ENCODE results near the gene SLC9C1. TPM values are rescaled to one million over a fixed set of nuclear protein-coding genes. Genes with fewer than 3 reads are reported as not detected.
A peak's percentile ranks its signal among the peaks of the same experiment; 100 is the strongest.

SLC9C1 gene
- total and polyA plus RNA-seq, 7 experiments from 2014 or later, result 0.08 TPM; not detected in 6

GRCh38 chr3:112335434-112335781 lies 41.4 kb upstream of the SLC9C1 start:
- peaks cover 20 to 75% (median 60%) of the 10 kb centered on the region in 7 donors for H3K4me1 Mint-ChIP-seq

DNA sequence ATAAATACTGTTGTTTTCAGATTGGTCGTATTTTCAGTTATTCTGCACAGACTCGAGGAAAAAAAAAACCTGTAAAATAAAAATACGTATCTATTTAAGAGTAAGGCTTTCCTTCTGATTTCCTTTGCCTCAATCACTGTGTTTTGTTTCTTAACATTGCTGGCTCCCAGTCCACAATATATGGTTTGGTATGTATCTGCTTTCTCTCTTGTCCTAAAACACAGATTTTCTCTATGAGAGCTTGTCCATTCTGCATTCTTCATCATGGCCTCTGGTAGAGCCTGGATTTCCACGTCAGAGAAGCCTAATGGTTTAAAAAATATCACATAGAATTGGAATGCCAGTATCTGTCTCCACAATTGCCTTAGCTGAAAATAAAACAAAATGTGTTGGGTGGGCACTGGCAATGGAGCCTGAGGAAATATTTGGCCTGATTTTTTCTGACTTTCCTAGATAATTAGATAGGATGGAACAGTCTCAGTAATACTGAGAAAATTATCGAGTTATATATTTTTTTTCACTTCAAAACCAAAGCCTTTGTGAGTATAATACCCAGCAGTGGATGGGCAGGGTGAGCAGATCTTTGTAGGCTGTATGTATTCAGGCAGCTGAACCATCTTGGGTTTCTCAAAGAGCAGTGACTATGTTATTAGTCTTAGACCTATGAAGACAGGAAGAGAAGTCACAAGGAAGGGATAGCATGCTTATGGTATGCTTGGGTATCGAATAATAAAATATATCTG lies 40.8 kb upstream of the SLC9C1 start:
- POLR2A ChIA-PET, result interaction anchor here (0.9 to 2.9 kb wide), 4 partner anchors 10 to 164 kb away, joined by 3 to 12 read pairs (median 7); partner anchors contain the start of gene BTLA
- H3K4me1 Mint-ChIP-seq, result peaks cover 19 to 71% (median 60%) of the 10 kb centered on the region in 7 donors
- peak overlapping the region; percentile 71 to 90 (median 78) for H3K27ac Mint-ChIP-seq

More at GRCh38 chr3:112335434-112335781, 41.4 kb upstream of the SLC9C1 start:
- H3K9me3 Mint-ChIP-seq, result no peaks in the 10 kb centered on the region
- DNase-seq, result no peak
- Histone ChIP-seq H3K4me3 (ENCODE audit: low read length) (no peak overlapping the region), H3K27me3 (ENCODE audit: control insufficient read depth in 2 of 2, insufficient read depth in 2 of 2, low read length in 2 of 2) (no peaks in the 10 kb centered on the region), H3K4me1 (ENCODE audit: control insufficient read depth in 2 of 2, insufficient read depth in 2 of 2, low read length in 2 of 2) (peaks cover 0 to 6% of the 10 kb centered on the region in 2 donors), H3K9me3 (ENCODE audit: control insufficient read depth in 2 of 3, low read length in 3 of 3) (no peaks in the 10 kb centered on the region), H3K27ac (ENCODE audit: low read depth, low read length) (no peak overlapping the region), H3K36me3 (ENCODE audit: control insufficient read depth in 2 of 3, insufficient read depth in 3 of 3, low read length in 3 of 3) (peaks cover 0 to 5% (median 0%) of the 10 kb centered on the region in 3 experiments)
- peaks cover 0 to 6% (median 0%) of the 10 kb centered on the region in 5 donors for H3K36me3 Mint-ChIP-seq
- H3K27me3 Mint-ChIP-seq, result no peaks in the 10 kb centered on the region
- peak overlapping the region in 8 of 9 donors; percentile 47 to 85 (median 73) for H3K27ac Mint-ChIP-seq
- intact Hi-C loops (cut with micrococcal nuclease), result loop anchor here (2.0 kb wide), 3 partner anchors 23 to 199 kb away; no protein-coding TSS in a partner anchor
- H3K4me3 Mint-ChIP-seq, result peak overlapping the region in 6 of 10 donors; percentile 2 to 93 (median 85)
- ATAC-seq, result no peak
- POLR2A ChIA-PET, result interaction anchor here (0.9 to 2.1 kb wide), 2 partner anchors 10 to 156 kb away, joined by 3 to 9 read pairs; no protein-coding TSS in a partner anchor
- CTCF ChIA-PET, result interaction anchor here (2.2 kb wide), 1 partner anchor 164 kb away, joined by 4 read pairs; the partner anchor contains the start of gene BTLA

GRCh38 chr3:112333381-112334317 lies 39.6 kb upstream of the SLC9C1 start:
- H3K27me3 ChIP-seq (ENCODE audit: control insufficient read depth in 2 of 2, insufficient read depth in 2 of 2, low read length in 2 of 2), result no peaks in the 10 kb centered on the region
- peak overlapping the region; percentile 78 for H3K4me3 ChIP-seq (ENCODE audit: low read length)
- H3K36me3 ChIP-seq (ENCODE audit: control insufficient read depth in 2 of 3, insufficient read depth in 3 of 3, low read length in 3 of 3), result peaks cover 0 to 5% (median 0%) of the 10 kb centered on the region in 3 experiments
- peak; percentile 66 for ATAC-seq
- peak overlapping the region; percentile 71 to 90 (median 78) for H3K27ac Mint-ChIP-seq
- H3K4me3 Mint-ChIP-seq, result peak overlapping the region; percentile 82 to 95 (median 92)
- H3K36me3 Mint-ChIP-seq, result peaks cover 0 to 6% (median 0%) of the 10 kb centered on the region in 5 donors
- H3K9me3 Mint-ChIP-seq, result no peaks in the 10 kb centered on the region
- H3K27me3 Mint-ChIP-seq, result no peaks in the 10 kb centered on the region
- POLR2A ChIA-PET, result interaction anchor here (0.6 to 2.9 kb wide), 15 partner anchors 9 to 657 kb away, joined by 3 to 12 read pairs (median 3); partner anchors contain the start of gene BTLA
- CTCF ChIA-PET, result interaction anchor here (0.7 to 2.7 kb wide), 10 partner anchors 40 to 222 kb away, joined by 3 to 24 read pairs (median 3); partner anchors contain the start of genes BTLA and SLC9C1
- peak overlapping the region; percentile 62 for H3K27ac ChIP-seq (ENCODE audit: low read depth, low read length)
- H3K4me1 ChIP-seq (ENCODE audit: control insufficient read depth in 2 of 2, insufficient read depth in 2 of 2, low read length in 2 of 2), result peaks cover 0 to 6% of the 10 kb centered on the region in 2 donors
- DNase-seq, result peak in 7 of 9 donors; percentile 10 to 37 (median 32)
- intact Hi-C loops (cut with micrococcal nuclease), result loop anchor here (1.0 to 2.0 kb wide), 6 partner anchors 8 to 197 kb away; partner anchors contain the start of gene BTLA (in 1 of the 2)
- peaks cover 14 to 62% (median 54%) of the 10 kb centered on the region in 7 donors for H3K4me1 Mint-ChIP-seq
- no peaks in the 10 kb centered on the region for H3K9me3 ChIP-seq (ENCODE audit: control insufficient read depth in 2 of 3, low read length in 3 of 3)

More for the DNA sequence above, 40.8 kb upstream of the SLC9C1 start:
- H3K36me3 Mint-ChIP-seq, result peaks cover 0 to 6% (median 0%) of the 10 kb centered on the region in 5 donors
- peaks cover 0 to 5% (median 0%) of the 10 kb centered on the region in 3 experiments for H3K36me3 ChIP-seq (ENCODE audit: control insufficient read depth in 2 of 3, insufficient read depth in 3 of 3, low read length in 3 of 3)
- H3K4me3 Mint-ChIP-seq, result peak overlapping the region in 9 of 10 donors; percentile 82 to 95 (median 92)
- H3K4me1 ChIP-seq (ENCODE audit: control insufficient read depth in 2 of 2, insufficient read depth in 2 of 2, low read length in 2 of 2), result peaks cover 0 to 6% of the 10 kb centered on the region in 2 donors
- CTCF ChIA-PET, result interaction anchor here (0.7 to 2.7 kb wide), 6 partner anchors 41 to 223 kb away, joined by 3 to 24 read pairs (median 4); partner anchors contain the start of genes BTLA and SLC9C1
- no peaks in the 10 kb centered on the region for H3K9me3 ChIP-seq (ENCODE audit: control insufficient read depth in 2 of 3, low read length in 3 of 3)
- no peak overlapping the region for H3K4me3 ChIP-seq (ENCODE audit: low read length)
- no peaks in the 10 kb centered on the region for H3K27me3 ChIP-seq (ENCODE audit: control insufficient read depth in 2 of 2, insufficient read depth in 2 of 2, low read length in 2 of 2)
- DNase-seq (no peak), ATAC-seq (no peak)
- intact Hi-C loops (cut with micrococcal nuclease), result loop anchor here (1.0 to 2.0 kb wide), 4 partner anchors 23 to 198 kb away; no protein-coding TSS in a partner anchor
- H3K9me3 Mint-ChIP-seq, result no peaks in the 10 kb centered on the region
- no peaks in the 10 kb centered on the region for H3K27me3 Mint-ChIP-seq
- peak overlapping the region; percentile 62 for H3K27ac ChIP-seq (ENCODE audit: low read depth, low read length)

GRCh38 chr3:112333002-112333380 lies 39.0 kb upstream of the SLC9C1 start, which contains the start of gene CD200:
Gene CD200 (plus strand): TSS chr3:112333156. CDS start chr3:112333213, 57 bp downstream.
- intact Hi-C loops (cut with micrococcal nuclease), result loop anchor here in 1 of 2 donors (1.0 kb wide), 2 partner anchors 8 to 166 kb away; partner anchors contain the start of gene BTLA
- H3K27me3 Mint-ChIP-seq, result no peaks in the 10 kb centered on the region
- Histone ChIP-seq H3K4me3 (ENCODE audit: low read length) (peak within 1 kb of the TSS; percentile 78), H3K36me3 (ENCODE audit: control insufficient read depth in 2 of 3, insufficient read depth in 3 of 3, low read length in 3 of 3) (peaks cover 0 to 5% (median 0%) of the 10 kb centered on the region in 3 experiments), H3K27ac (ENCODE audit: low read depth, low read length) (peak within 1 kb of the TSS; percentile 62), H3K27me3 (ENCODE audit: control insufficient read depth in 2 of 2, insufficient read depth in 2 of 2, low read length in 2 of 2) (no peaks in the 10 kb centered on the region), H3K9me3 (ENCODE audit: control insufficient read depth in 2 of 3, low read length in 3 of 3) (no peaks in the 10 kb centered on the region), H3K4me1 (ENCODE audit: control insufficient read depth in 2 of 2, insufficient read depth in 2 of 2, low read length in 2 of 2) (peaks cover 0 to 6% of the 10 kb centered on the region in 2 donors)
- CTCF ChIA-PET, result interaction anchor here (0.7 to 2.7 kb wide), 9 partner anchors 39 to 1877 kb away, joined by 3 to 24 read pairs (median 4); partner anchors contain the start of genes BTLA and SLC9C1
- peaks cover 0 to 6% (median 0%) of the 10 kb centered on the region in 5 donors for H3K36me3 Mint-ChIP-seq
- H3K4me3 Mint-ChIP-seq, result peak within 1 kb of the TSS; percentile 82 to 95 (median 92)
- H3K9me3 Mint-ChIP-seq, result no peaks in the 10 kb centered on the region
- POLR2A ChIA-PET, result interaction anchor here (0.6 to 2.9 kb wide), 16 partner anchors 9 to 657 kb away, joined by 3 to 12 read pairs (median 3); partner anchors contain the start of genes ATG3, BTLA and SLC35A5
- H3K27ac Mint-ChIP-seq, result peak within 1 kb of the TSS; percentile 71 to 90 (median 78)
- peaks cover 14 to 56% (median 47%) of the 10 kb centered on the region in 7 donors for H3K4me1 Mint-ChIP-seq
- ATAC-seq, result peak; percentile 79
- DNase-seq, result peak; percentile 25 to 69 (median 42)

DNA sequence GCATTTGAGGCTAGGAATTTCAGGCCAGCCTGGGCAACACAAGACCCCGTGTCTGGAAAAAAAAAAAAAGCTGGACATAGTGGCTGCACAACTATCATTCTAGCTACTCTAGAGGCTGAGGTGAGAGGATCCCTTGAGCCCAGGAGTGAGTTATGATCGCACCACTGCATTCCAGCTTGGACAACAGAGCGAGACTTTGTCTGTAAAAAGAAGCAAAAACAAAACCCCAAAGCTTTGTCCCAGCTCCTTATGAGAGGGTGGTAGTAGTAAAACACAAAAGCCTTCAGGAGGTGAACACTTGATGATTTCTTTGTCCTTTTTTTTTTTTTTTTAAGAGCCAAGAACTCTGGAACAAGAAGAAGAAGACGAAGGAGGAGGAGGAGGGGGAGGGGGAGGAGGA lies 37.8 kb upstream of the SLC9C1 start:
- no peak for DNase-seq
- intact Hi-C loops (cut with micrococcal nuclease), result no loop called here
- ATAC-seq, result no peak
- peaks cover 0 to 1% (median 0%) of the 10 kb centered on the region in 5 donors for H3K27me3 Mint-ChIP-seq
- ChIA-PET CTCF (interaction anchor here (0.6 to 1.1 kb wide), 6 partner anchors 38 to 345 kb away, joined by 3 to 8 read pairs (median 3); no protein-coding TSS in a partner anchor), POLR2A (interaction anchor here (0.6 to 1.5 kb wide), 2 partner anchors 13 to 123 kb away, joined by 3 to 4 read pairs; no protein-coding TSS in a partner anchor)
- H3K4me1 Mint-ChIP-seq, result peaks cover 14 to 48% (median 40%) of the 10 kb centered on the region in 7 donors
- Histone ChIP-seq H3K9me3 (ENCODE audit: control insufficient read depth in 2 of 3, low read length in 3 of 3) (no peaks in the 10 kb centered on the region), H3K36me3 (ENCODE audit: control insufficient read depth in 2 of 3, insufficient read depth in 3 of 3, low read length in 3 of 3) (peaks cover 0 to 5% (median 0%) of the 10 kb centered on the region in 3 experiments), H3K27me3 (ENCODE audit: control insufficient read depth in 2 of 2, insufficient read depth in 2 of 2, low read length in 2 of 2) (no peaks in the 10 kb centered on the region), H3K4me1 (ENCODE audit: control insufficient read depth in 2 of 2, insufficient read depth in 2 of 2, low read length in 2 of 2) (peaks cover 0 to 6% of the 10 kb centered on the region in 2 donors), H3K27ac (ENCODE audit: low read depth, low read length) (no peak overlapping the region), H3K4me3 (ENCODE audit: low read length) (no peak overlapping the region)
- H3K27ac Mint-ChIP-seq, result peak overlapping the region in 3 of 9 donors; percentile 43 to 80 (median 72)
- peaks cover 0 to 4% (median 0%) of the 10 kb centered on the region in 5 donors for H3K36me3 Mint-ChIP-seq
- peak overlapping the region in 9 of 10 donors; percentile 4 to 95 (median 86) for H3K4me3 Mint-ChIP-seq
- H3K9me3 Mint-ChIP-seq, result peaks cover 0 to 1% (median 0%) of the 10 kb centered on the region in 11 donors

Data from naive thymus-derived CD4-positive, alpha-beta T cell (primary cell).